ENCODE measurements around the gene MRPL39. TPM values are rescaled to one million over a fixed set of nuclear protein-coding genes. Genes with fewer than 3 reads are reported as not detected.

Gene MRPL39
- total and polyA plus RNA-seq, 11 donors = 37.6 to 93.6 (median 50.3) TPM

DNA sequence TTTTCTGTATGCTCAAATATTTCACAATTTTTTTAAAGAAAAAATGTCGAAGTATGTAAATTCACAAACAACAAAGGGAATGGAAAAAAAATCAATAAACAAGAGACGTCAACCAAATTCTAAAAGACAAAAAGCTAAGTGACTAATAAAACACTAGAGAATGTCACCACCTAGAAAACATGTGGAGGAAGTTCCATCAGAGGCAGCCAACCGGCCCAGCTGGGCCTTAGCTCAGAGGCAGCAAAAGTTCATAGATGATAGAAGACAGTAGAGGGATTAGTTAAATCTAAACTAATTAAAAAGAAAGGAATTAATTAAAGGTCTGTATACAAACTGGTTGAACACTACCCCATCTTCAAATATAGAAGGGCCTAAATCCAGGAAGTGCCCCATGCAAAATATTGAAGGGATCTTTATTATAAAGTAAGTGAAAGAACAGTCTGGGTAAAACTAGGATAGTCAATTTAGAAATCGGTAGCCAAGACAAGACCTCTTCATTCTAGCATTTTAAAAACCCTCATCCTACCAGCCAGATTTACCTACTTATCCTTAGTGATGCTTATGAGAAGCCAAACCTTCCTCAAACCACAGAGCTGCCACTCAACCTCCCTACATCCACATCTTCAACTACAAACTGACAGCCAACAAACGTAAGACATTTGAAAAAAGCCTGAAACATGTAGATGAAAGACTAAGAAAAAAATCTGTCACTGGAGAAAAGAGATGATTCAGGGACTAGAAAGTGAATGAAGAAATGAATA is 23.7 kb downstream of the MRPL39 start:
- Histone ChIP-seq H3K36me3 (peaks cover 0 to 52% (median 30%) of the 10 kb centered on the region in 9 donors), H3K4me3 (no peak overlapping the region), H3K27ac (no peak overlapping the region), H3K9me3 (no peaks in the 10 kb centered on the region), H3K27me3 (no peaks in the 10 kb centered on the region), H3K4me1 (peaks cover 0 to 2% (median 0%) of the 10 kb centered on the region in 12 donors)
- TF ChIP-seq, protein P1, sequence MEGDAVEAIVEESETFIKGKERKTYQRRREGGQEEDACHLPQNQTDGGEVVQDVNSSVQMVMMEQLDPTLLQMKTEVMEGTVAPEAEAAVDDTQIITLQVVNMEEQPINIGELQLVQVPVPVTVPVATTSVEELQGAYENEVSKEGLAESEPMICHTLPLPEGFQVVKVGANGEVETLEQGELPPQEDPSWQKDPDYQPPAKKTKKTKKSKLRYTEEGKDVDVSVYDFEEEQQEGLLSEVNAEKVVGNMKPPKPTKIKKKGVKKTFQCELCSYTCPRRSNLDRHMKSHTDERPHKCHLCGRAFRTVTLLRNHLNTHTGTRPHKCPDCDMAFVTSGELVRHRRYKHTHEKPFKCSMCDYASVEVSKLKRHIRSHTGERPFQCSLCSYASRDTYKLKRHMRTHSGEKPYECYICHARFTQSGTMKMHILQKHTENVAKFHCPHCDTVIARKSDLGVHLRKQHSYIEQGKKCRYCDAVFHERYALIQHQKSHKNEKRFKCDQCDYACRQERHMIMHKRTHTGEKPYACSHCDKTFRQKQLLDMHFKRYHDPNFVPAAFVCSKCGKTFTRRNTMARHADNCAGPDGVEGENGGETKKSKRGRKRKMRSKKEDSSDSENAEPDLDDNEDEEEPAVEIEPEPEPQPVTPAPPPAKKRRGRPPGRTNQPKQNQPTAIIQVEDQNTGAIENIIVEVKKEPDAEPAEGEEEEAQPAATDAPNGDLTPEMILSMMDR (IDR thresholded peaks at IDR 0.05) = no peak
- no peak for TF ChIP-seq POLR2A (IDR thresholded peaks at IDR 0.05)
- intact Hi-C loops (cut with DNase I) = no loop called here
- no peak for ATAC-seq
- 54 to 67% (median 66%) methylated on average over 5 of the region's 5 CpGs for WGBS, 4 donors
- DNase-seq = no peak

DNA sequence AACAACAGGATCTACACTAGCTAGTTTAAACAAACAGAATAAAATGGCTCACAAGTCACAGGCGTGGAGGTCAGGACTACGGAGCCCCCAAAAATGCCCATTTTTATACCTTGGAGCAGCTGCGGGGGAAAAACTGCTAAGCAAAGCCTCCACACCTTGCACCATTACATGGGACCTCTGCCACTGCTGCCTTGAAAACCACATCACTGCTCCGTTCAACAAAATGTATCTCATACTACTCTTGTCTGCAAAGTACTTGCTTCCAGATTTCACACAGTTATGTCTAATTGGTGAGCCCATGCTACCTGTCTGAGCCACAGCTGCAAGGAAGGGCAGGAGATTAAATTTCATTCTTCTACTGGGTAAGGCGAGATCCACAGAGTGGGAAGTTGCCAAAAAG is 24.4 kb downstream of the MRPL39 start:
- Histone ChIP-seq H3K27ac (no peak overlapping the region), H3K27me3 (no peaks in the 10 kb centered on the region), H3K4me3 (no peak overlapping the region), H3K9me3 (no peaks in the 10 kb centered on the region), H3K4me1 (peaks cover 0 to 2% (median 0%) of the 10 kb centered on the region in 12 donors), H3K36me3 (peaks cover 0 to 46% (median 24%) of the 10 kb centered on the region in 9 donors)
- 90 to 95% (median 94%) methylated on average over 5 of the region's 5 CpGs for WGBS, 4 donors
- intact Hi-C loops (cut with DNase I) = no loop called here
- DNase-seq (no peak), ATAC-seq (no peak)
- no peak for TF ChIP-seq POLR2A (IDR thresholded peaks at IDR 0.05)
- TF ChIP-seq, protein P1 (IDR thresholded peaks at IDR 0.05) = no peak

DNA sequence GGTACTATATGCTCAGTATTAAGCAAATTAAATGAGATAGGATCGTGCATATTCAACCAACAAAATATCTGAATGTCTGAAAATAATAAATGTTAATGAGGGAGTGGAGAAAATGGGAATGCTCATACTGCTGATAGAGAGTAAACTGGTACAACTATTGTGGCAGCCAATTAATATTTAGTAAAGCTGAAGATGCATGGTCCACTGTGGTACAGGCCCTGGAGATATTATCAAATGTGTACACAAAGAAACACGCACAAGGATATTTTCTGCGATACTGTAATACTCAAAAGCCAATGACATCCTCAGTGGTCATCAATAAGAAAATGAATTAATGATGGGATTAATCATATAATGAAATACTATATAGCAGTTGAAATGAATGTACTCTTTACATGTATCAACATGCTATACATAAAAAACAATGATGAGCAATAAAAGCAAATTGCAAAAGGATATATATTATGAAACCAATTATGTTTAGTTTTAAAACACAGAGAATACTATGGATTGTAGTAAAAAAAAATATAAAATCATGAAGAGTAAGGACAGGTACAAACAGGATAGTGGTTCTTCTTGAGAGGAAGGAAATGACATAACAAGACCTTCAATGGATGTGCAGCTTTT is 25.0 kb downstream of the MRPL39 start:
- Histone ChIP-seq H3K27ac (no peak overlapping the region), H3K4me3 (no peak overlapping the region), H3K27me3 (no peaks in the 10 kb centered on the region), H3K36me3 (peaks cover 0 to 44% (median 21%) of the 10 kb centered on the region in 9 donors), H3K4me1 (peaks cover 0 to 2% (median 0%) of the 10 kb centered on the region in 12 donors), H3K9me3 (no peaks in the 10 kb centered on the region)
- TF ChIP-seq, protein P1 (IDR thresholded peaks at IDR 0.05) = no peak
- 96 to 97% (median 96%) methylated on average over 3 of the region's 3 CpGs for WGBS, 4 donors
- ATAC-seq (no peak), DNase-seq (no peak)
- intact Hi-C loops (cut with DNase I) = no loop called here

DNA sequence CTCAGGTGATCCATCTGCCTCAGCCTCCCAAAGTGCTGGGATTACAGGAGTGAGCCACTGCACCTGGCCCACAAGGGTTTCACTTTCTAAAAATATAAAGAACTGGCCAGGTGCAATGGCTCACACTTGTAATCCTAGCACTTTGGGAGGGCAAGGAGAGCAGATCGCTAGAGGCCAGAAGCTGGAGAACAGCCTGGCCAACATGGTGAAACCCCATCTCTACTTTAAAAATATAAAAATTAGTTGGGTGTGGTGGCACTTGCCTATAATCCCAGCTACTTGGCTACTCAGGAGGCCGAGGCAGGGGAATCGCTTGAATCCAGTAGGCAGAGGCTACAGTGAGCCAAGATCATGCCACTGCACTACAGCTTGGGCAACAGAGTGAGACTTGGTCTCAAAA is 25.7 kb downstream of the MRPL39 start:
- 96 to 99% (median 96%) methylated on average over 3 of the region's 3 CpGs for WGBS, 4 donors
- no peak for ATAC-seq
- intact Hi-C loops (cut with DNase I) = no loop called here
- Histone ChIP-seq H3K4me3 (no peak overlapping the region), H3K27me3 (no peaks in the 10 kb centered on the region), H3K36me3 (peaks cover 0 to 44% (median 20%) of the 10 kb centered on the region in 9 donors), H3K4me1 (peaks cover 0 to 2% (median 0%) of the 10 kb centered on the region in 12 donors), H3K9me3 (no peaks in the 10 kb centered on the region), H3K27ac (no peak overlapping the region)
- TF ChIP-seq, protein P1 (IDR thresholded peaks at IDR 0.05) = no peak
- no peak for TF ChIP-seq POLR2A (IDR thresholded peaks at IDR 0.05)
- no peak for DNase-seq
